ENCODE results near the gene JAK1.

- TF ChIP-seq CTCF (conservative IDR thresholded peaks at IDR 0.05; ENCODE audit: low read depth, low read length) (no peak), EZH2 (IDR thresholded peaks at IDR 0.05; ENCODE audit: low read length, unreplicated experiment) (no peak)
Observed at GRCh38 chr1:64948216-64948615, 18.1 kb downstream of the JAK1 start.

Data from PC-3 (cell line).